Neural cell (in vitro differentiated cells): ENCODE data around the gene ASCL4. TPM values are rescaled to one million over a fixed set of nuclear protein-coding genes. Genes with fewer than 3 reads are reported as not detected.

Experiments
- H2AFZ ChIP-seq: fragments of 200-600, 300-800 bp; sonication (generic), shearing (Covaris generic); 2 replicates; pipeline ENCODE4 v1.6.0; 2014; ENCODE audit warnings: low read depth, mild to moderate bottlenecking, antibody characterized with exemption, low read length, moderate library complexity
- H3F3A ChIP-seq: fragments of 200-600 bp; shearing (Covaris generic); 2 replicates; pipeline ENCODE4 v1.6.1; 2016; ENCODE audit warnings: mild to moderate bottlenecking, moderate library complexity, mixed read lengths, antibody characterized with exemption, low read length; ENCODE audit not compliant: insufficient read depth, poor library complexity, severe bottlenecking
- H3K27ac ChIP-seq: fragments of 200-600, 300-800 bp; sonication (generic), shearing (Covaris generic); 2 replicates; pipeline ENCODE4 v1.5.1; 2014; ENCODE audit warnings: mild to moderate bottlenecking, low read length, moderate library complexity
- H3K27me3 ChIP-seq: fragments of 300-800, 200-600 bp; sonication (generic), shearing (Covaris generic); 2 replicates; pipeline ENCODE4 v1.6.0; 2014; ENCODE audit warnings: mild to moderate bottlenecking, low read depth, low read length, moderate library complexity; ENCODE audit not compliant: insufficient read depth
- H3K36me3 ChIP-seq: fragments of 300-800, 200-600 bp; sonication (generic), shearing (Covaris generic); 2 replicates; pipeline ENCODE4 v1.5.1; 2014; ENCODE audit warnings: mild to moderate bottlenecking, antibody characterized with exemption, low read length, moderate library complexity; ENCODE audit not compliant: insufficient read depth
- H3K4me2 ChIP-seq: fragments of 300-800, 200-600 bp; sonication (generic), shearing (Covaris generic); 2 replicates; pipeline ENCODE4 v1.6.0; 2014; ENCODE audit warnings: mild to moderate bottlenecking, low read length
- H3K4me3 ChIP-seq: fragments of 300-800, 200-600 bp; sonication (generic), shearing (Covaris generic); 2 replicates; pipeline ENCODE4 v1.5.1; 2014; ENCODE audit warnings: mild to moderate bottlenecking, low read length, moderate library complexity
- H3K79me2 ChIP-seq: fragments of 200-600 bp; shearing (Covaris generic); replicated peaks from 2 replicates; pipeline ENCODE4 v1.6.0; 2014; ENCODE audit warnings: mild to moderate bottlenecking, low read length, moderate library complexity; ENCODE audit not compliant: insufficient read depth
- H3K9ac ChIP-seq: fragments of 300-800, 200-600 bp; sonication (generic), shearing (Covaris generic); 2 replicates; pipeline ENCODE4 v1.6.1; 2016; ENCODE audit warnings: mild to moderate bottlenecking, low read length, mixed read lengths
- H3K9me2 ChIP-seq: fragments of 200-600 bp; shearing (Covaris generic); 2 replicates; pipeline ENCODE4 v1.6.1; 2016; ENCODE audit warnings: mild to moderate bottlenecking, low read length, mixed read lengths; ENCODE audit not compliant: insufficient read depth
- H3K9me3 ChIP-seq: fragments of 200-600, 300-800 bp; sonication (generic), shearing (Covaris generic); 2 replicates; pipeline ENCODE4 v1.6.1; 2016; ENCODE audit warnings: mild to moderate bottlenecking, mixed run types, low read length, moderate library complexity, mixed read lengths
- H4K20me1 ChIP-seq: fragments of 200-600 bp; shearing (Covaris generic); 2 replicates; pipeline ENCODE4 v1.6.1; 2016; ENCODE audit warnings: mild to moderate bottlenecking, mixed run types; ENCODE audit not compliant: insufficient read depth
- CTCF ChIP-seq: fragments of 450-650 bp; IDR thresholded peaks from 2 replicates; pipeline ENCODE4 v1.5.1; 2014; ENCODE audit warnings: antibody characterized with exemption, mild to moderate bottlenecking, moderate library complexity; ENCODE audit not compliant: poor library complexity, severe bottlenecking
- EP300 ChIP-seq: fragments of 450-650 bp; conservative IDR thresholded peaks from 2 replicates; pipeline ENCODE4 v1.6.1; 2014; ENCODE audit warnings: antibody characterized with exemption, mild to moderate bottlenecking, moderate library complexity; ENCODE audit not compliant: poor library complexity, severe bottlenecking
- EZH2 ChIP-seq: fragments of 200-600, 300-800 bp; shearing (Covaris generic), sonication (generic); IDR thresholded peaks from 2 replicates; pipeline ENCODE4 v1.6.1; 2014; ENCODE audit warnings: antibody characterized with exemption, low read length, borderline replicate concordance, mild to moderate bottlenecking; ENCODE audit not compliant: insufficient read depth, poor library complexity, severe bottlenecking
- MXI1 ChIP-seq: fragments of 450-650 bp; conservative IDR thresholded peaks from 2 replicates; pipeline ENCODE4 v1.6.1; 2014; ENCODE audit warnings: antibody characterized with exemption, mild to moderate bottlenecking; ENCODE audit not compliant: poor library complexity, severe bottlenecking
- POLR2AphosphoS5 ChIP-seq: IDR thresholded peaks from 2 replicates; pipeline ENCODE4 v1.6.1; 2012
- RAD21 ChIP-seq: fragments of 450-650 bp; conservative IDR thresholded peaks from 2 replicates; pipeline ENCODE4 v1.6.1; 2014; ENCODE audit warnings: antibody characterized with exemption, mild to moderate bottlenecking, moderate library complexity
- REST ChIP-seq: IDR thresholded peaks from 2 replicates; pipeline ENCODE4 v1.6.1; 2012; ENCODE audit warnings: borderline replicate concordance
- SMC3 ChIP-seq: fragments of 450-650 bp; conservative IDR thresholded peaks from 2 replicates; pipeline ENCODE4 v1.6.1; 2014; ENCODE audit warnings: antibody characterized with exemption, mild to moderate bottlenecking, moderate library complexity; ENCODE audit not compliant: poor library complexity
- TAF1 ChIP-seq: IDR thresholded peaks from 2 replicates; pipeline ENCODE4 v1.6.1; 2012; ENCODE audit warnings: low read depth
- polyA plus RNA-seq: library from polyadenylated mRNA; depleted of rRNA; stranded (reverse); fragments of >200 nt; gene quantifications from 2 replicates; pipeline ENCODE4 v1.2.3, GENCODE V29; 2014

The ASCL4 gene
- polyA plus RNA-seq, 1 donor from 2014 or later = not detected

- H2AFZ ChIP-seq = no peak overlapping the region
- peaks cover 17% of the 10 kb centered on the region for H3K36me3 ChIP-seq
- no peaks in the 10 kb centered on the region for H3K27me3 ChIP-seq
- no peak overlapping the region for H3K9ac ChIP-seq
- no peaks in the 10 kb centered on the region for H4K20me1 ChIP-seq
- no peak overlapping the region for H3K4me3 ChIP-seq
- H3K9me2 ChIP-seq = no peaks in the 10 kb centered on the region
- H3K4me2 ChIP-seq = no peak overlapping the region
- no peaks in the 10 kb centered on the region for H3K79me2 ChIP-seq
- no peak for TF ChIP-seq CTCF
- TF ChIP-seq REST = no peak
- no peak for TF ChIP-seq MXI1
- no peak for TF ChIP-seq EP300
- TF ChIP-seq SMC3 = no peak
- no peak for TF ChIP-seq EZH2
- no peak for TF ChIP-seq RAD21
- TF ChIP-seq TAF1 = no peak
- TF ChIP-seq POLR2AphosphoS5 = no peak
- no peaks in the 10 kb centered on the region for H3F3A ChIP-seq
- H3K27ac ChIP-seq = no peak overlapping the region
- H3K9me3 ChIP-seq = no peaks in the 10 kb centered on the region
Measured at GRCh38 chr12:107736914-107737313, 37.6 kb upstream of the ASCL4 start.

DNA sequence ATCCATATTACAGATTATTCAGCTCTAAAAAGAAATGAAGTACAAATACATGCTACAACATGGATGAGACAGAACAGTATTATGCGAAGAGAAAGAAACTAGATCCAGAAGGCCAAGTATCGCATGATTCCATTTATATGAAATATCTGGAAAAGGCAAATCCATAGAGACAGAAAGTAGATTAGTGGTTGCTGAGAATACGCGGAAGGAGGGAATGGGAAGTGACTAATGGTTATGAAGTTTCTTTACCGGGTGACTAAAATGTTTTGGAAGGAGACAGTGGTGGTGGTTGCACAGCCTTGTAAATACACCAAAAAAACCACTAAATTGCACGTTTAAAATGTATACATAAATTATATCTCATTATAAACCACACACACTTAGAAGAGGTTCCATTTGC is 26.0 kb upstream of the ASCL4 start:
- Histone ChIP-seq H4K20me1 (no peaks in the 10 kb centered on the region), H3K36me3 (peaks cover 16% of the 10 kb centered on the region), H3K9me3 (no peaks in the 10 kb centered on the region), H3K27ac (no peak overlapping the region), H3K9ac (no peak overlapping the region), H3K79me2 (peaks cover 17% of the 10 kb centered on the region), H3K27me3 (no peaks in the 10 kb centered on the region), H3F3A (no peaks in the 10 kb centered on the region), H3K9me2 (no peaks in the 10 kb centered on the region), H3K4me2 (no peak overlapping the region), H3K4me3 (no peak overlapping the region), H2AFZ (no peak overlapping the region)
- no peak for TF ChIP-seq EZH2

GRCh38 chr12:107749083-107749482 is 25.4 kb upstream of the ASCL4 start:
- Histone ChIP-seq H3K36me3 (peaks cover 16% of the 10 kb centered on the region), H3K4me2 (no peak overlapping the region), H3K4me3 (peak overlapping the region; percentile 8), H3F3A (no peaks in the 10 kb centered on the region), H3K9me2 (no peaks in the 10 kb centered on the region), H4K20me1 (no peaks in the 10 kb centered on the region), H3K9ac (no peak overlapping the region), H3K27ac (no peak overlapping the region), H3K79me2 (peaks cover 17% of the 10 kb centered on the region), H3K27me3 (no peaks in the 10 kb centered on the region), H2AFZ (no peak overlapping the region), H3K9me3 (no peaks in the 10 kb centered on the region)
- TF ChIP-seq RAD21 (no peak), POLR2AphosphoS5 (no peak), MXI1 (no peak), TAF1 (no peak), EZH2 (no peak), CTCF (no peak), EP300 (no peak), REST (no peak), SMC3 (no peak)
